Activated T-cell treated with anti-CD3 and anti-CD28 coated beads, Interleukin-2, amount 50 U/mL, for 1 hour (primary cell): ENCODE results near the gene SLC7A6OS.
"Not testable (repeated sequence)": the region's sequence is repeated elsewhere in the genome, so short reads cannot be mapped to it uniquely, and the experiment has no call there.

Experiments
- DNase-seq: peaks from one replicate; pipeline ENCODE4 v3.0.0-alpha.2; 2020

SLC7A6OS gene

DNA sequence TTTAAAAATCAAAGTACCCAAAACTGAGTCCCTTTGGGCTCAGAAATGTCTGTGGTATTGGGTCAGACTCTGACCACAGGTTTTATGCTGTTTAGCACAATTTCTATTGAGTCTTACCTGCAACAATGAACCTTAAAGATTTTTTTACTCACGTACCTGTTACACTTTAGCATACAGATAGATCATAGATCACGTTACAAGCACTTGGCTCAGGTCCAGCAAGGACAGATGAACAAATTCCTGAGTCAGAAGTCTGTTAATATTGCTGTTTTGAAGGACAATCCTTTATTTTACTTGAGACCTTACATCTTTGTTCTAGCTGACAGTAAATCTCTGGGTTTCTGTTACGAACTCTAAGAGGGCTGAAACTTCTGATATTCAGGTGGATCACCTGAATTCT, 12.8 kb downstream of the SLC7A6OS start:
- no peak for DNase-seq

DNA sequence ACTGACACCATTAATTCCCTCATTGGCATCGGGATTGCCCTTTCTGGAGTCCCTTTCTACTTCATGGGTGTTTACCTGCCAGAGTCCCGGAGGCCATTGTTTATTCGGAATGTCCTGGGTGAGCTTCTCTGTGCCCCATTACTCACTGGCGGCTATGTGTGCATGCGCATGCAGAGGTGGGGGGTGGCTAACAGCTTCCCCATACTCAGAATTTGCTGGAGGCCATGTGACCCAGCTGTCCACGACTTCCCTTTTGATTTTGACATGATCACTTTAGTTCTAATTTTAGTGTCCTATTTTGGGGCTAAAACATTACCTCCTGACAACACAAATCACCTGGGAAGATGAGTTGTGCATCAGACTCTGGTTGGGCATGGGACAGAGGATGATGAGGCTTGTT, 14.1 kb downstream of the SLC7A6OS start:
- DNase-seq: peak; percentile 10

DNA sequence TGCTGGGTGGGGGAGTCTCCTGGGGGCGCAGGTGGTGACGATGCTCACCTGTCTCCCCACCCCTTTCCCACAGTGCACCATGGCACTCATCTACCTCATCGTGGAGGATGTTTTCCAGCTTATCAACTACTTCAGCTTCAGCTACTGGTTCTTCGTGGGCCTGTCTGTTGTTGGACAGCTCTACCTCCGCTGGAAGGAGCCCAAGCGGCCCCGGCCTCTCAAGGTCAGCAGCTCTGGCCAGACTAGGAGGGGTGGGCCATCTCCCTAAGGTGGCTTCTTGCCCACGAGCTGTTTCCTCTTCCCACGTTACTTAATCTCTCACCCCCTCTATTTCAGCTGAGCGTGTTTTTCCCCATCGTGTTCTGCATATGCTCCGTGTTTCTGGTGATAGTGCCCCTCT, 14.5 kb downstream of the SLC7A6OS start:
- peak; percentile 11 for DNase-seq

DNA sequence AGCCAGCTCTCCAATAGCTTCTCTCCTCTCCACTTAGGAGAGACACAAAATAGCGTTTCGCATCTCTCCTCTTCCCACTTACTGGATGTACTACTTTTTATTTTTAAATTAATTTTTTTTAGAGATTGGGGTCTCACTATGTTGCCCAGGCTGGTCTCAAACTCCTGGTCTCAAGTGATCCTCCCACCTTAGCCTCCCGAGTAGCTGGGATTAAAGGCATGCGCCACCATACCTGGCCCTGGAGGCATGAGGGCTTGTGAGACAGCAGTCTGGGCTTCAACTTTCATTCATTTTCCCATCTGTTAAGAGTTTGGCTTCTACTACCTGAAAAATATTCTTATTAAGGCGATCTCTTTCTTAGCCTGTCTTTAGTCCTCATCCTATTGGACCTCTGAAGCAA, 18.3 kb downstream of the SLC7A6OS start:
- DNase-seq: peak; percentile 12

DNA sequence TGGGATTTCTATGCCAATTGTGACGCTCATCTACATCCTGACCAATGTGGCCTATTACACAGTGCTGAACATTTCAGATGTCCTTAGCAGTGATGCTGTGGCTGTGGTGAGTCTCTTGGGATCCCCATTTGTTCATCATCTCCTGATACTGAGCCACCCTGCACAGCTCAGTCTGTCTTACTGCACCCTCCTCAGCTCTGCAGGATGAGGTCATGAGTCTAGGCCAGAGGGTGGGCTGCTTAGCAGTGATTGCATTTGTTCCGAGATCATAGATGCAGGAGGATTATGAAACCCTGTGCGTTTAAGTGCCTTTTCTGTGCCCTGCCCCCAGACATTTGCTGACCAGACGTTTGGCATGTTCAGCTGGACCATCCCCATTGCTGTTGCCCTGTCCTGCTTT, 19.5 kb downstream of the SLC7A6OS start:
- peak; percentile 20 for DNase-seq

DNA sequence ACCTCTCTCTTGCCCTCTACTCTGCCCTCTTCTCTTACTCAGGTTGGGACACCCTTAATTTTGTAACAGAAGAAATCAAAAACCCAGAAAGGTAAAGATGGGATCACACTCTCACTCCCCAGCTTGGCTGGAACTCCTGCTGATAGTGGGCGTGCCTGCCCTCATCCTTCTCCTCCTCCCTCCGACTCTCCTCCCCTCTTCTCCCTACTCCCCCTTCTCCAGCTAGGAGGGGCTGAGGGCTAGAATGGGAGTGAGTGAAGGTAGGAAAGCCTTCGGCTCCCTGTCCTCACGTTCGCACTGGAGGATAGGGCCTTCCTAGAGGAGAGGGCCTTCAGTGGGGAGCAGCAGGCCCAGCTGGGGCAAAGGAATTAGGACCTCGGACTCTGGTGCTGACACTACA, 20.3 kb downstream of the SLC7A6OS start:
- DNase-seq: peak; percentile 14

DNA sequence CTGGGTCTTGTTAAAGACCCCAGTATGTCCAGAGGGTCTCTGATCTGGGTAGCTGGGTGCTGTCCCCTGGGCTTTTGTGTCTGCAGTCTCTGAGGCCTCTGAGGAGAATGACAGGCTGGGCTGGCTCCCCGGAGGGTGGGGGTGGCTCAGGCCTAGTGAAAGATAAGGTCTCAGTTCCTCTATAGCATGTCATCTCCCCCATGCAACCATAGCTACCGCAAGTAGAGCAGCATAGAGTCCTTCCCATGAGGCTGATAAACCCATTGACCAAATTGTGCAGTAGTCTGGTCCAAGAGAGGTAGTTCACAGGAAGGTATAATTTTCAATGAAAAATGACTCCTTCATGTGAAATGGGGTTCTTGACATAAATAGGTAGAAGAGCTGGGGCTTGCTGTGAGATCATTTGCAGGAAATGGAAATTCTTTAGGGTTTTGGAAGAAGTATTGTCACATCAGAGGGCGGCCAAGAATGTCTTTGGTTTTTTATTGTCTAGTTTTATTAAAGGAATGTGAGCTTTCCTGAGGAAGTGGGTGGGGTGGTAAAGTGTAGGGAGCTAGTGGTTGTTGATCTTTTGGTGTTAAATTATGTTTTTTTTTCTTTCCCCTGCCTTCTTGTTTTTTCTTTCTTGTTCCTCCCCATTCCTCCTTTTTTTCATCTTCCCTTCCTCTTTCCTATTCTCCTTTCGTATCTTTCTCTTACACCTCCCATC, 21.0 kb downstream of the SLC7A6OS start:
- DNase-seq: peak; percentile 56

DNA sequence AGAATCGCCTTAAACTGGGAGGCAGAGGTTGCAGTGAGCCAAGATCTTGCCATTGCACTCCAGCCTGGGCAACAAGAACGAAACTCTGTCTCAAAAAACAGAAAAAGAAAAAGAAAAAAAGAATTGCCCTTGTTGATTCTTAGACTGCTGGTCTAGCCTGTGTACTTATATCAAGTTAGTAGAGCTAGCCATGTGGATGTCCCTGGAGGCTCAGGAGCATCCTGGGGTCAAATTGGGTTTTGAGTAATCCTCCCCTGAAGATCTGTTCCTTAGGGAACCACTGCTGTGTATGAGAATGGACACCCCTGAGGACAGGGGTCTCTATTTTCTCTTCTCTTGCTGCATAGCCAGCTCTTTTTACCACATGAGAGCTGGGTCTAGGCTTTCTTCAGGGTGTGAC, 21.5 kb downstream of the SLC7A6OS start:
- no peak for DNase-seq

DNA sequence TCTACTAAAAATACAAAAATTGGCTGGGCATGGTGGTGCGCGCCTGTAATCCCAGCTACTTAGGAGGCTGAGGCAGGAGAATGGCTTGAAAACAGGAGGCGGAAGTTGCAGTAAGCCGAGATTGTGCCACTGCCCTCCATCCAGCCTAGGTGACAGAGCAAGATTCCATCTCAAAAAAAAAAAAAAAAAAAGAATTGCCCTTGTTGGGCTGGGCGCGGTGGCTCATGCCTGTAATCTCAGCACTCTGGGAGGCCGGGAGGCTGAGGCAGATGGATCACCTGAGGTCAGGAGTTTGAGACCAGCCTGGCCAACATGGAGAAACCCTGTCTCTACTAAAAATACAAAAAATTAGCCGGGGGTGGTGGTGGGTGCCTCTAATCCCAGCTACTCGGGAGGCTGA, 21.9 kb downstream of the SLC7A6OS start:
- DNase-seq: not testable (repeated sequence)

DNA sequence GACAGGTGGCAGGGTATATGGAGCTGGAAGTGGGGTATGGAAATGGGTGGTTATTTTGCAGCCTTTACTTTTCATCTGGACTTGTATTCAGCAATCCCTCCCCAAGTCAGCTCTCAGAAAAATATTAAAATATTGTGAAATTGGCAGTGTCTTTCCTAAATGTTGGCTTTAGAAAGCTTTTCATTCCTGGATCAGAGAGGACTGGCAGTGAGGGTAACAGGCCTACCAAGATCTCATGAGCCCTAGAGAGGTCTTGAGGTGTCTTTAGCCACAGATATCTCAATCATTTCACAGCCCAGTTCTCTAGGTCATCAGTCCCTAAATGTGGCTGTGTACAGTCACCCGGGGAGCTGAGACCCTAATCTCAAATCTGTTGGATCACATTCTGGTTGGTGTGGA, 22.5 kb downstream of the SLC7A6OS start:
- no peak for DNase-seq

DNA sequence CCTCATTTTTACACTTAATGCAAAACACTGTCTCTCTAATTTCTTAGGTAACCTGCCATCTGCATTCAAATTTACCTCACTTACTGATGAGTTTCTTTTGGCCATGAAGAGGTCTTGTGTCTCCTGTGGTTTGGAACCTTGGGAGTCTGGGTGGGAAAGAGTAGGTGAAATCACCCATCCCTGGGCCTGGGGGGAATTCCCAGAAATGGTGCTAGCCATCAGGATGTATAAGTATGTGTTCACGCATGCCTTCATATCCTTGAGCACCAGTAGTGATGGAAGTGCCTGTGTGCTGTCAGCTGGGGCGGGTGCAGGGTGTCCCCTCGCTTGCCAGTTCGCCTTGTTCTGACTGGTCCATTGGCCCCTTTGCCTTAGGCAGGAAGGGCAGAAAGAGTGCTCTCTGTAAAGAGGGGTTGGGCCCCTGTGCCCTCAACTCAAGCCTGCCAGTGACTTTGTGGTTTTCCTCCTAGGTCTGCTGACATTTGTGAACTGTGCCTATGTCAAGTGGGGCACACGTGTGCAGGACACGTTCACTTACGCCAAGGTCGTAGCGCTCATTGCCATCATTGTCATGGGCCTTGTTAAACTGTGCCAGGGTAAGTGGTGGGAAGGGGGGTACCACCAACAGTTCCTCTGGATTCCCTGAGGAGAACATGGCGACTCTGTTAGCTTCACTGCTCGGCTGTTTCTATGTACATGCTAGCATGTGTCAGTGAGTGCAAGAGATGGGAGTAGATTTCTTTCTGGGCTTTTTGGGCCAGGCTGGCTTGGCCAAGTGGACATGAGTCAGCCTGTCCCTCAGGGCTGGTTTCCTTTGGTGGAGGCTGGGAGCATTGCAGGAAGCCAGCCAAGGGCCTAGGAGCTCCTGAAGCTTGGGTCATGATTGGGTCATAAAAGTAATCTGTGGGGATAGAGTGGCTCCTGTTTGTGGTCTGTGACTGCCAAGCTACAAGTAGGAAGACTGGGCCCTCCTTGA, 23.2 kb downstream of the SLC7A6OS start:
- peak; percentile 50 for DNase-seq

DNA sequence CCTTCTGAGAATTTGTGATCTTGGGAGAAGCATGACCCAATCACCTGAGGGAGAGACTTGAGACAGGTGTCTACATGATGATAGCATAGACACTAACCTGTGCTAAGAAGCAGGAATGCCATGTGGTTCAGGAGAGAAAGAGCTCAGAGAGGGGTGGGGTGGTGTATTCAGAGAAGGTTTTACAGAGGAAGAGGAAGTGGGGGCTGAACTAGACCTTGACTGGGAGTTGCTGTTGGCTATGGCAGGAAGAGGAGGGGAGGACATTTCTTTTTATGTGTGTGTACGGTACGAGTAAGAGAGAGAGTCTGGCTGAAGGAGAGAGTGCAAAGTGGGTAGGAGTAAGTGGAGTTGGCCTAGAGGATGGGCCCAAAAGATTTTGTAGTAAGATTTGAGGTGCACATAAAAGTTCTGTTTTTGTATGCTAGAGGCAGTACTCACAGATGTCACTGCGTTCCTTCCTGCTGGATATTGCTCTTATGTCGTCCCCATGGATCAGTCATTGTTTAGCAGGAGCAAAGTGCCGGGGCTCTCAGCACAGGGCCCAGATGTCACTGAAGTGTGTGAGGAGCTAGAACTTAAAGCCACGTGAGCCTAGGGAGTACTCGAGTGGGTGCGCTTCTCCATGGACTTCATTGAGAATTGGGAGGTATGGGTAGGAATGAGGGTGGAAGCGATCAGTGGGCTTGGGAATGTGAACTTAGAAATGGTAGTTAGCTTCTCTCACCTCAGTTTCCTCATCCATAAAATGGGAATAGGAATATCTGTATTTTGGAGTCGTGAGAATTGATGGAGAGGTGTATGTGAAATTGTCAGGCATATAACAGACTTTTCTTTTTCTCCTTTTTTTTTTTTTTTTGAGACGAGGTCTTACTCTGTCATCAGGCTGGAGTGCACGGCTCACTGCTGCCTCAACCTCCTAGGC, 24.3 kb downstream of the SLC7A6OS start:
- no peak for DNase-seq

DNA sequence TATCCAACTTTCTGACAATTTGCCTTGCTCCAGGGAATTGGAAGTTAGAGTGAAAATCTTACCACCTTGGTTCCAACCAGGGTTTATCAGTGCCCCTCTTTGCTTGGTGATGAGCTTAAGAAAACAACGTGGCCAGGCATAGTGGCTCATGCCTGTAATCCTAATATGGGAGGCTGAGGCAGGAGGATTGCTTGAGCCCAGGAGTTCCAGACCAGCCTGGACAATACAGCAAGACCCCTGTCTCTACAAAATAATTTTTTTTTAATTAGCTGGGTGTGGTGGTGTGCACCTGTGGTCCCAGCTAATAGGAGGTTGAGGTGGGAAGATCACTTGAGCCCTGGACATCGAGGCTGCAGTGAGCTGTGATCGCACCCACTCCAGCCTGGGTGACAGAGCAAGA, 25.1 kb downstream of the SLC7A6OS start:
- no peak for DNase-seq

DNA sequence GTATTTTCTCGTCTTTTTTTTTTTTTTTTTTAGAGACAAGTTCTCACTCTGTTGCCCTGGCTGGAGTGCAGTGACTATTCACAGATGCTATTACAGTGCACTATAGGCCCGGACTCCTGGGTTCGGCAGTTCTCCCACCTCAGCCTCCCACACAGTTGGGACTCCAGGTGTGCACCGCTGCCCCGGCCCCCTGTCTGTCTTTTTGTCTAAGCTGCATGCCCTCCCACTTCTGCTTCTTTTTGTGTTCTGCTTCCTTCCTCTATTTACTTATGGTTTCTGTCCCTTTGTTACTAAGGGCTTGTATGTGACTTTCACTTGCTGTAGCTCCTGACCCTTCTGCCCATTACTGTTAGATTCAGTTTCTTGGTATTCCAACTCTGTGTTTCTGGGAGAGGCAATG, 25.9 kb downstream of the SLC7A6OS start:
- no peak for DNase-seq

DNA sequence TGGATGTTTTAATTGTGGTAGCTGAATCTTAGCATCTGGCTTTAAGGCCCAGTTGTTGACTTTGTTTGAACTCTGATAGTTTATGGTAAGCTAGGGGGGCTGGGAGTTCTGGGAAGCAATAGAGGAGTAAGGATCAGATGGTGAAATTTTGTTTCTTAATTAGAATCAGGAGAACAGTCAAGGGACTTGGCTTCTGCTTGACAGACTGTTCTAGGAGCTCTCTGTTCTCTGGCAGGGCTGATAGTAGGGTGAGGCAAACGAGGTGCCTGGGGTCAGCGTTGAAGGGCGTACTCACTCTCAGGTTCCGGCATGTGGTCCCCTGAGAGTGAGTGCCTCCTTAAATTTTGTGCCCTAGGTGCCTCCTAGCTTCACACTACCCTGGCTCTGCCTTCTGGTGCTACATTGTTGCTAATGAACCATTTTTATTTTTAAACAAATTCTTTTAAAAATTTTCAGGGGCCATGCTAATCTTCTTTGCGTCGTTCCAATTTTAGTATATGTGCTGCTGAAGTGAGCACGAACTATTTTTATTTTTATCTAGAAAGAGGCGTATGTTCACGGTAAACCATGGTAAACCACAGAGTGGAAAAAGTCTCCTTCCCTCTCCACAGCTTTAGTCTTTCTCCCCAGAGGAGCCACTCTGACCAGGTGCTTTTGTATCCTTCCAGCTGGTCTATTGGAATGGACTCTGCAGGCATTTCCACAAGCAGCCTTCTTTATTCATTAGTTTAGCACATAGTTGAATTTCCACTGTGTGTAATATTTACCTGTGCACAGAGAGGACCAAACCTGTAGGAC, 26.7 kb downstream of the SLC7A6OS start:
- DNase-seq: no peak

DNA sequence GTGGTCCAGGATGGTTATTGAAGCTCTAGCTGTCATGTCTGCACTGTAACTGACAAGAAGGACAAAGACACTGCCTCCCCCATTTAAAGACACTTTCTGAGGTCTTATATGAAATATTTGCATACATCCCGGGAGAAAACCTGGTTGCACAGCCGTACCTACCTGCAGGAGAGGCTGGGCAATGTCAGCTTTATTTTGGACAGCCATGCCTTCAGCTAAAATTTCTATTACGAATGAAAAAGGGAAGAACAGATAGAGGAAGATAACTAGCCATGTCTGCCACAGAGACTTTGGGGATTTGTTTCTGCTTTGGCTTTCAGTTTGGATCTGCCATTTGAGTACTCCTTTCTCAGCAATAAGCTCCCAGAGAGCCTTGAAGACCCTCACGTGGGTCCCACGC, 27.4 kb downstream of the SLC7A6OS start:
- no peak for DNase-seq

DNA sequence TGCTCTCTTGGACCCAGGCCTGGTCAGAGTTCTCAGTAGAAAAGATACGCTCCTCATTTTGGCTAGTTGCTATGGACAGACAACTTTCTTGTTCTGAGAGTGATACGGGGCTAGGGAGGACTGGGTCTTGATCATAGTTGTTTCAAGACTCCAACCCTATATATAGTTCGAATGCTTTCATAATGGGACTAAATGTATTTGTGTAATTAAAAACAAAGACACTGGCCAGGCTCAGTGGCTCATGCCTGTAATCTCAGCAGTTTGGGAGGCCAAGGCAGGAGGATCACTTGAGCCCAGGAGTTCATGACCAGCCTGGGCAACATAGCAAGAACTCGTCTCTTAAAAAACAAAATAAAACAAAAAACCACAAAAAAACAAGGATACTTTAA, 28.7 kb downstream of the SLC7A6OS start:
- DNase-seq: no peak

DNA sequence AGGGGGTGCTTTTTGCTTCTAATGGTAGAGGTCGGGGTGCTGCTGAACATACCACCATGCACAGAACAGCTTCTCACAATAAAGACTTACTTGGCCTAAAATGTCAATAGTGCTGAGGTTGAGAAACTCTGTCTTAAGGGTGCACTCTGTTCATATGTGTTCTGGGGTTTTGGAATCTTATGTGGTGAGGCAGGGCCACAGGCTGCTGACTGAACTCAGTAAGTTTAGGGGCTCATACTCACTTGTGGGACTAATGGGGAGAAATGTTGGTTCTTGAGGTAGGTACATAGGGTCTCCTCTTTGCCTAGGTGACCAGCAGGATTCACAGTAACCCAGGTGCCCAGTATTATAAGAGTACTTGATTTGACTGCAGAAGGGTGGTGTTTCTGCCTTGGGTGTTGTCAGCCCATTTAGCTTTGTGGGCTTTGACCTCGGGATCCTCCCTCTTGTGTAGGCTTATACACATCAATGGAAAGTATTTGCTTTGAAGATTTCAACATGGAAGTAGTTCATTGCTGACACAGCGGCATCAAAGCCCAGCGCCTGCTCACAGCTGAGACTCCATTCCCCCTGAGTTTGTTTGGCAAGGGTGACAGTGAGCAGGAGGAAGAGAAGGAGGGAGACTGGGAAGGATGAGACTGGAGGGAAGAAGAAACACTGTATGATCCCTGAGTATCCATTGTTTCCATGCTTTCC, 29.2 kb downstream of the SLC7A6OS start:
- peak; percentile 45 for DNase-seq

DNA sequence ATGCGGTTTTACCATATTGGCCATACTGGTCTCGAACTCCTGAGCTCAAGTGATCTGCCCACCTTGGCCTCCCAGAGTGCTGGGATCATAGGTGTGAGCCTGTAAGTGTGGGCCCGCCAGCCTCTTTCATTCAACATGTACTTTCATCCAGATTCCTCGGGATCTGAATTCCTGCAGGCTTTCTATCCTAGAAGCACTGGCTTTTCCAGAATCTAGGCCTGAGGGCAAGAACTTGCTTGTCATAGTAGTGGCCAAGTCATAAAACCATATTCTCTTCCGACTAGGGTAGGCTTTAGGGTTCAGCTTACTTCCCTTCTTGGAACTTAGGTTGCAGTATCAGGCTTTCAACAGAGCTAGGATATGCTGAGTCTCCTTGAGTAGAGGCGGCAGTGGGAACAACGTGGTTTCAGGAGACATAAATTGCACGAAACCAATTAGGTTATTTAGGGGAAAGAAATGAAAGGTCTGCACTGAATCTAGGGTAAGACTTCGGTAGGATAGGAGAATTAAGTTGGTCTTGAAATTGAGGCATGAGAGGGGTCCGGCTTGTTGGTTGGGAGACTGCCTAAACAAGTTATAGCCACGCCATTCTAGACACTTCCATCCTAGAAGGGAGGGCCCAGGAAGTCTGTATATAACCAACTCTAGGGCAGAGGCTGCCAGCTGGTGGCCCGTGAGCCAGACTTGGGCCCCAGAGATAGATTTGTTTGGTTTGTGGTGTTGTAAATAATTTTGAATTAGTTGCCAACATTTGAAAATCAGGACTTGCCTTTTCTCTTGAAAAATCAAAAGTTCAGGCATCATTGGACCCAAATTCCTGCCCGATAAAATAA, 30.8 kb downstream of the SLC7A6OS start:
- DNase-seq: no peak

DNA sequence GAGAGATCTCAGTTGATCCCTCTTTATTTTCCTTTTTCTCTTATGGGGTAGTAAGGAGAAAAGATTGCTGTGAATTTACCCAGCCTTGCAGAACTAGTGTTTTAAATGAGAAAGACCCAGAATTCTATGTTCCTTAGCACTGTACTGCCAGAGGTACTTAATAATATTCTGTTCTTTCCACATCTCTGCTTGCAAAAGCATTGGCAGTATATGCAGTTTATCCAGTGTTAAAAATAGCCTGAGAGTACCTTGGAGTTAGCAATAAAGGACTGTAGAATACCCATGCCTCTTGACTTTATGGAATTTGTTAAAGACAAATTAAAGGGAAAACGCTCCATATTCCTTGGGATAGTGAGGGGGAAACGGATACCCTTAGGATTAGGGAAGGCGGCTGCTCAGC, 34.5 kb downstream of the SLC7A6OS start:
- no peak for DNase-seq
